Measurements from ENCODE around the gene ROR1. TPM values are rescaled to one million over a fixed set of nuclear protein-coding genes. Genes with fewer than 3 reads are reported as not detected.

ROR1 gene
- total and polyA plus RNA-seq, 8 donors = 25.5 to 95.8 (median 83.0) TPM

DNA sequence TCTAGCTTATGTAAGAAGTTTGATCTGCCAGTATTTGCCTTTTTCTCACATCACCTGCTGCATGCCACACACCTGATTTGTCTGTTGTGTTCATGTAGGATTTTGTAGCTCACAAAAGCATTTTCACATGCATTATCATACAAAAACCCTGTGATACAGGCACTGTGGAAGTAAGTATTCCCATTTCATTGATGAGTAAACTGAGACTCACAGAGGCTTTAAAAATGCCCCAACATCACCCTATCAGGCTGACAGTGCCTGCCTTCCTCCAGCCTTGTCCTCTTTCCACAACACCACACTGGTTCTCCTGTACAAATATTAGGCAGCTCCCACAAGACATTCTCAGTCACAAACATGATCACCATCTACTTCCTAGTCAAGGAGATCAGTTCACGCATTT lies 343.7 kb downstream of the ROR1 start:
- intact Hi-C loops (cut with DNase I) = no loop called here
- TF ChIP-seq, protein P1, sequence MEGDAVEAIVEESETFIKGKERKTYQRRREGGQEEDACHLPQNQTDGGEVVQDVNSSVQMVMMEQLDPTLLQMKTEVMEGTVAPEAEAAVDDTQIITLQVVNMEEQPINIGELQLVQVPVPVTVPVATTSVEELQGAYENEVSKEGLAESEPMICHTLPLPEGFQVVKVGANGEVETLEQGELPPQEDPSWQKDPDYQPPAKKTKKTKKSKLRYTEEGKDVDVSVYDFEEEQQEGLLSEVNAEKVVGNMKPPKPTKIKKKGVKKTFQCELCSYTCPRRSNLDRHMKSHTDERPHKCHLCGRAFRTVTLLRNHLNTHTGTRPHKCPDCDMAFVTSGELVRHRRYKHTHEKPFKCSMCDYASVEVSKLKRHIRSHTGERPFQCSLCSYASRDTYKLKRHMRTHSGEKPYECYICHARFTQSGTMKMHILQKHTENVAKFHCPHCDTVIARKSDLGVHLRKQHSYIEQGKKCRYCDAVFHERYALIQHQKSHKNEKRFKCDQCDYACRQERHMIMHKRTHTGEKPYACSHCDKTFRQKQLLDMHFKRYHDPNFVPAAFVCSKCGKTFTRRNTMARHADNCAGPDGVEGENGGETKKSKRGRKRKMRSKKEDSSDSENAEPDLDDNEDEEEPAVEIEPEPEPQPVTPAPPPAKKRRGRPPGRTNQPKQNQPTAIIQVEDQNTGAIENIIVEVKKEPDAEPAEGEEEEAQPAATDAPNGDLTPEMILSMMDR (IDR thresholded peaks at IDR 0.05) = no peak
- Histone ChIP-seq H3K9me3 (no peaks in the 10 kb centered on the region), H3K4me1 (no peaks in the 10 kb centered on the region), H3K27ac (no peak overlapping the region), H3K36me3 (no peaks in the 10 kb centered on the region), H3K4me3 (no peak overlapping the region), H3K27me3 (no peaks in the 10 kb centered on the region)
- no peak for DNase-seq
- no peak for ATAC-seq

DNA sequence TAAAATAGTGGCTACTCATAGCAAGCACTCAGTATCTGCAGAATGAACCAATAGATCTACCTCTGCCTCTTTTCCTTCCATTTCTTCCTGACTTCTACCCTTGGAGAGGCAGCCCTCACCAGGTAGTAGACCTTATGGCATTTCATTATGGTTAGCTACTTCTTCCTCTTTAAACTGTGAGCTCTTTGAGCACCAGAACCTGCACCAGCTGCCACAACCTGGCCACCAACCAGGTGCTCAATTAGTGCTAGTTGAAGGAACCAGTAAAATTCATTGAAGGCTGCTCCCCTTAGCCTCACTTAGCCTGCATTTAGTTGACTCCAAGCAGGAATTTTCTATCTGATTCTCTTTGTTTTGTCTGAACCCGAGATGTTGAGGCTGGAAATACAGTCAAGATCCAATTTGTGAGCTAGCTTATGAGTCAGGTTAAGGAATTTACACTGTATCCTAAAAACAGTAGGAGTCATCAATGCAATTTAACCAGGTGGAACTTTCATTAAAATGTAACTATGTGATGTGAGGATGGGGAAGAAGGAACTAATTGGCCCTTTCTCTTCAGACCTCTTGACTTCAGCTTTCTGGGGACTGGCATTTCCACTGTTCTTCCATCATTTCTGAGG lies 348.1 kb downstream of the ROR1 start:
- DNase-seq (no peak), ATAC-seq (no peak)
- TF ChIP-seq, protein P1 (IDR thresholded peaks at IDR 0.05) = no peak
- no peaks in the 10 kb centered on the region for H3K36me3 ChIP-seq
- no peaks in the 10 kb centered on the region for H3K9me3 ChIP-seq
- no peak overlapping the region for H3K4me3 ChIP-seq
- intact Hi-C loops (cut with DNase I) = no loop called here
- H3K27me3 ChIP-seq = no peaks in the 10 kb centered on the region
- H3K27ac ChIP-seq = no peak overlapping the region
- H3K4me1 ChIP-seq = no peaks in the 10 kb centered on the region

DNA sequence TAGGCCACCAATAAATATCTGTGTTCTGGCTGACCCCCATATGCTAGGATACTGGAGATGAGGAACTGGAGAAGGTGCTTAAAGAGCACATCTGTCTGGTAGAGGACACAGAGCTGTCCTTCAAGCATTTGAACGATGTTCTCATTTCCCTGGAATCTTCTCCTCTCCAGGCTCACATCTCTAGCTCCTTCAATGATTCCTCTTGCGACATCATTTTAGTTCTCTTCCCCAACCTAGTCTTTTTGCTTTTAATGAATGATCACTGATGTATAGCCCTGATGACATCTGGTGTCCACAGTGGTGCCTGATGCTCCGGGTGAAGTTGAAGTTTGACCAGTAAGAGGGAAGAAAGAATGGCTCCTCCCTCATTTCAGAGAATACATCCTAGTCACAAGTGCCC lies 348.8 kb downstream of the ROR1 start:
- intact Hi-C loops (cut with DNase I) = no loop called here
- H3K4me1 ChIP-seq = no peaks in the 10 kb centered on the region
- no peaks in the 10 kb centered on the region for H3K9me3 ChIP-seq
- TF ChIP-seq, protein P1 (IDR thresholded peaks at IDR 0.05) = no peak
- no peak for ATAC-seq
- no peak overlapping the region for H3K27ac ChIP-seq
- DNase-seq = no peak
- no peak overlapping the region for H3K4me3 ChIP-seq
- no peaks in the 10 kb centered on the region for H3K36me3 ChIP-seq
- H3K27me3 ChIP-seq = no peaks in the 10 kb centered on the region

DNA sequence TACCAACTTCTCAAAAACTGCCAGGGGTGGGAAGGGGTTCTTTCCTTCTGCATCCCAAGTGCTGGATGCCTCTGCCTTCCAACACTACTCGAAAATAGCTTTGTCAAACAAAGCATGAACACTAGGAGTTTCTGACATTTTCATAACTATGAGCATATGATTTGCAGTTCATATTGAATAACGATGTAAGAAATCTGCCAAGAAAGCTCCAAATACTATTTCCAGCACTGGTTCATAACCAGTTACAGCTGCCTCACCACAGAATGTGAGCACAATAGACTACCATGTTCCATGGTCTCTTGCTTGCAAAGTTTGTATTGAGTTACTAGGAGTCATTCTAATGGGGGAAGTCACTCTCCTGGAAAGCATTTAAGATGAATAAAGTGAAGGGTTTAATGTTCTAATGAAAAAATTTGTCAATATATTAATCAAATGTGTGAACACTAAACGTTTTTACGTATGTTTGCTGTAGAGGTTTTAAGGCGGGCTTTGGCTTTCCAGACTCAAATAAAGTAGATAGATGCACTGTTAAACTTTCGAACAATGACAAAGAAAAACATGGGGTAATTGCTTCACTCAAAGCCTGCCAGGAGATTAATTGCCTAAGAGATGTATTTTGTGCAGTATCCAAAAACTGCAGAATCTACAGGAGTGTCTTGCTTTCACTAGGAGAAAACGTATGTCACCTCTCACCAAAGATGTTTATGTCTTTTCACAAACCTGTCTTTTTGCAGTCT lies 351.1 kb downstream of the ROR1 start:
- intact Hi-C loops (cut with DNase I) = no loop called here
- Histone ChIP-seq H3K4me3 (no peak overlapping the region), H3K27me3 (no peaks in the 10 kb centered on the region), H3K9me3 (no peaks in the 10 kb centered on the region), H3K27ac (no peak overlapping the region), H3K4me1 (no peaks in the 10 kb centered on the region), H3K36me3 (no peaks in the 10 kb centered on the region)
- DNase-seq (peak in 1 of 4 donors; percentile 17), ATAC-seq (no peak)
- TF ChIP-seq, protein P1 (IDR thresholded peaks at IDR 0.05) = no peak

DNA sequence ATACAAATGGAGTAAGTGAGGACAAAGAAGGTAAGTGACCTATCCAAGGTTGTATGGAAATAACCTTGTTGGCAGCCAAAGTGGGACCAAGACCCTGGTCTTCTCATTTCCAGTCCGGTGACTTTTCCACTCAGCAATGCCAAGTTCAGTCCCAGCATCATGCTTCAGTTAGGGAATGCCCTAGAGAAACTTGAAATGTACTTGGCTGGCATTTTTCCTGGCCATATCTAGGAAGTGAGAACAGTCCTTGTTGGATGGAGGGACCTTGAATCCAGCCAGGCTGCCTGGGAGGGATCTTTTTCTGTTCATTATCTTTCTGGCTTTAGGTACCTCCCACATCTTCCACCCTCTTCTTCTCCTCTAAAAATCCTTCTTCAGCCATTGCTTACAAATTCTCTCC lies 352.8 kb downstream of the ROR1 start:
- H3K36me3 ChIP-seq = no peaks in the 10 kb centered on the region
- H3K27ac ChIP-seq = no peak overlapping the region
- H3K27me3 ChIP-seq = no peaks in the 10 kb centered on the region
- ATAC-seq = no peak
- no peaks in the 10 kb centered on the region for H3K4me1 ChIP-seq
- DNase-seq = no peak
- intact Hi-C loops (cut with DNase I) = no loop called here
- H3K4me3 ChIP-seq = no peak overlapping the region
- TF ChIP-seq, protein P1 (IDR thresholded peaks at IDR 0.05) = no peak
- H3K9me3 ChIP-seq = no peaks in the 10 kb centered on the region
